GM12872 (cell line): ENCODE measurements around the gene LZTS2.

Experiments
- TF ChIP-seq, protein P1 (sequence below): IDR thresholded peaks from 3 replicates; pipeline ENCODE4 v1.5.1; 2011; ENCODE audit warnings: low read depth, mild to moderate bottlenecking, low read length, moderate library complexity; ENCODE audit not compliant: insufficient read depth

The LZTS2 gene

DNA sequence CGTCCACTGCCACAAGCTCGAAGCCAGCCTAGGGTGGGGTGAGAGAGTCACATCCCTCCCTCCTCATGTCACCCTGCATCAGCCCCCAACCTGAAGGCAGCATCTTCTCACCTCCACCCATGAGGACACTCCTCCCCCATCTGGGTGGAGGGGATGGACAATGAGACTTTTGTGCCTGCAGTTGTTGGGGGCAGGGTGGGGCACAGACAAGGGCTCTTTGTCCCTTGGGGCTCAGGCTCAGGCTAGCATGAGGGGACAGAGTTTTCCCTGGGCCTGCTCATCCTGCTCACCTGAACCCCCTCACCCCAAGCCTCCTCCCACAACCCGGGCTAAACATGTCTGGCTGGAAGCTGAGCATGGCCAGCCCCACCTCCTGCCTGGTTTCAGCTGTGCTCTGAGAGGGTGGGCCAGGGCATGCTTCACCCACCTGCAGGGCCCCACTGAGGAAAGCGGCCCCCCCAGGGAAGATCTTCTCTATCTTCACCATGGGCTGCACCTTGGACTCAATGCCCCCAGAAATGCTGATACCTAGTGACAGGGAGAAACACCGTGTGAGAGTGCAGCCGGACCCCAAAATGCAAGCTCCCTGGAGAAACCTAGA lies 9.3 kb downstream of the LZTS2 start:
- TF ChIP-seq, protein P1, sequence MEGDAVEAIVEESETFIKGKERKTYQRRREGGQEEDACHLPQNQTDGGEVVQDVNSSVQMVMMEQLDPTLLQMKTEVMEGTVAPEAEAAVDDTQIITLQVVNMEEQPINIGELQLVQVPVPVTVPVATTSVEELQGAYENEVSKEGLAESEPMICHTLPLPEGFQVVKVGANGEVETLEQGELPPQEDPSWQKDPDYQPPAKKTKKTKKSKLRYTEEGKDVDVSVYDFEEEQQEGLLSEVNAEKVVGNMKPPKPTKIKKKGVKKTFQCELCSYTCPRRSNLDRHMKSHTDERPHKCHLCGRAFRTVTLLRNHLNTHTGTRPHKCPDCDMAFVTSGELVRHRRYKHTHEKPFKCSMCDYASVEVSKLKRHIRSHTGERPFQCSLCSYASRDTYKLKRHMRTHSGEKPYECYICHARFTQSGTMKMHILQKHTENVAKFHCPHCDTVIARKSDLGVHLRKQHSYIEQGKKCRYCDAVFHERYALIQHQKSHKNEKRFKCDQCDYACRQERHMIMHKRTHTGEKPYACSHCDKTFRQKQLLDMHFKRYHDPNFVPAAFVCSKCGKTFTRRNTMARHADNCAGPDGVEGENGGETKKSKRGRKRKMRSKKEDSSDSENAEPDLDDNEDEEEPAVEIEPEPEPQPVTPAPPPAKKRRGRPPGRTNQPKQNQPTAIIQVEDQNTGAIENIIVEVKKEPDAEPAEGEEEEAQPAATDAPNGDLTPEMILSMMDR, result no peak

- TF ChIP-seq, protein P1, result no peak
These were observed 10.7 kb downstream of the LZTS2 start for GRCh38 chr10:101010329-101010728.

- TF ChIP-seq, protein P1, result 0 out of 3 replicates have a peak, but pooled peaks have one; percentile 35
These were observed 12.2 kb downstream of the LZTS2 start for GRCh38 chr10:101011517-101012423.

- TF ChIP-seq, protein P1, result peak; percentile 81
These were observed 13.1 kb downstream of the LZTS2 start for GRCh38 chr10:101012525-101013364.

- TF ChIP-seq, protein P1, result no peak
These were observed 13.8 kb downstream of the LZTS2 start for GRCh38 chr10:101013365-101013825.

DNA sequence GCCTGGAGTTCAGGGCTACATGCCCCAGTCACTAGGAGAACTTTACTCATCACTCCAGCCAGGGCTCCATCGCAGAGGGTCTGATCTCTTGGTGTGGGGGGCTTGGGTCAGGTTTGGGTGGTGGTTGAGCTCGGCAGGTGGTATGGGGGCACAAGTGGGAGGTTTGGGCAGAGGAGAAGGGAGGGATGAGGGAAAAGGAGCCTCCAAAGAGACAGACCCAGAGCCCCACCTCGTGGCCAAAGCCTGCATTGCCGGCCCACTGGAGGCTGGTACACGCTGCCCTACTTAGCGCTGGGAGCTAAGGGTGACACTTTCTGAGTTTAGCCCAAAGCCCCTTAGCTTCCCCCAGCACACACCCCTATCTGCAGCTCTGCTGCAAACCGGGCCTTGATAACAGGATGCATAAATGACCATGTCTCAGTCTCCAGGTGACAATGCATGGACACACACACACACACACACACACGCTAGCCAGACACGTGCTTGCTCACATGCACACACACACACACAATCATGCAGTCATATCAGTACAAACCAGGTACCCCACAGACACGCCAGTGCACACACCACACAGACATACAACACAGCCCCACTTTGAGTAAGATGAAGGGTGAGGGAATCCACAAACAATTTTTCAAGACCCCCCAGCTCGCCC lies 14.7 kb downstream of the LZTS2 start:
- TF ChIP-seq, protein P1, result peak; percentile 100
